ENCODE results near the gene TARP.
"Not testable (repeated sequence)": the region's sequence is repeated elsewhere in the genome, so short reads cannot be mapped to it uniquely, and the experiment has no call there.

The TARP gene

GRCh38 chr7:38242814-38243213 lies 30.6 kb downstream of the TARP start:
- no peak for DNase-seq (ENCODE audit: extremely low read depth, low read depth)
- TF ChIP-seq CTCF (IDR thresholded peaks at IDR 0.05; ENCODE audit: low read depth, low read length, missing control alignments): no peak
- no peak overlapping the region for H3K4me3 ChIP-seq (replicated peaks; ENCODE audit: low read depth, low read length)

- no peak for TF ChIP-seq CTCF (IDR thresholded peaks at IDR 0.05; ENCODE audit: low read depth, low read length, missing control alignments)
- no peak overlapping the region for H3K4me3 ChIP-seq (replicated peaks; ENCODE audit: low read depth, low read length)
- DNase-seq (ENCODE audit: extremely low read depth, low read depth): no peak
Measured at GRCh38 chr7:38241071-38241470, 32.4 kb downstream of the TARP start.

GRCh38 chr7:38239129-38239528 lies 34.3 kb downstream of the TARP start:
- H3K4me3 ChIP-seq (replicated peaks; ENCODE audit: low read depth, low read length); DNase-seq (ENCODE audit: extremely low read depth, low read depth): not testable (repeated sequence)

- DNase-seq (ENCODE audit: extremely low read depth, low read depth): no peak
- no peak for TF ChIP-seq CTCF (IDR thresholded peaks at IDR 0.05; ENCODE audit: low read depth, low read length, missing control alignments)
- H3K4me3 ChIP-seq (replicated peaks; ENCODE audit: low read depth, low read length): no peak overlapping the region
Measured at GRCh38 chr7:38235606-38236005, 37.8 kb downstream of the TARP start.

- H3K4me3 ChIP-seq (replicated peaks; ENCODE audit: low read depth, low read length); DNase-seq (ENCODE audit: extremely low read depth, low read depth): not testable (repeated sequence)
Measured at GRCh38 chr7:38234759-38235158, 38.7 kb downstream of the TARP start.

GRCh38 chr7:38232502-38233366 lies 40.7 kb downstream of the TARP start:
- no peak for TF ChIP-seq CTCF (IDR thresholded peaks at IDR 0.05; ENCODE audit: low read depth, low read length, missing control alignments)
- H3K4me3 ChIP-seq (replicated peaks; ENCODE audit: low read depth, low read length): no peak overlapping the region
- no peak for DNase-seq (ENCODE audit: extremely low read depth, low read depth)

GRCh38 chr7:38229884-38230642 lies 43.4 kb downstream of the TARP start:
- no peak overlapping the region for H3K4me3 ChIP-seq (replicated peaks; ENCODE audit: low read depth, low read length)
- no peak for DNase-seq (ENCODE audit: extremely low read depth, low read depth)
- no peak for TF ChIP-seq CTCF (IDR thresholded peaks at IDR 0.05; ENCODE audit: low read depth, low read length, missing control alignments)
